BLaER1 (cell line): ENCODE measurements around the gene RADIL.
"Not testable (repeated sequence)": the region's sequence is repeated elsewhere in the genome, so short reads cannot be mapped to it uniquely, and the experiment has no call there.

Source experiments
- H3K27ac ChIP-seq: shearing (Covaris generic); formaldehyde crosslinking; 2 replicates; pipeline ENCODE4 v1.8.1; 2022
- H3K27me3 ChIP-seq: shearing (Covaris generic); formaldehyde crosslinking; 2 replicates; pipeline ENCODE4 v1.8.1; 2022
- H3K36me3 ChIP-seq: shearing (Covaris generic); formaldehyde crosslinking; 2 replicates; pipeline ENCODE4 v1.8.1; 2022
- H3K4me1 ChIP-seq: shearing (Covaris generic); formaldehyde crosslinking; 2 replicates; pipeline ENCODE4 v1.8.1; 2022
- H3K4me2 ChIP-seq: shearing (Covaris generic); formaldehyde crosslinking; 2 replicates; pipeline ENCODE4 v1.8.1; 2022
- H3K4me3 ChIP-seq: shearing (Covaris generic); formaldehyde crosslinking; 2 replicates; pipeline ENCODE4 v1.8.1; 2022
- H3K9ac ChIP-seq: shearing (Covaris generic); formaldehyde crosslinking; 2 replicates; pipeline ENCODE4 v1.8.1; 2022
- H3K9me3 ChIP-seq: shearing (Covaris generic); formaldehyde crosslinking; 2 replicates; pipeline ENCODE4 v1.8.1; 2022
- H4K20me1 ChIP-seq: shearing (Covaris generic); formaldehyde crosslinking; 2 replicates; pipeline ENCODE4 v1.8.1; 2022
- Cebpa-rat ChIP-seq: shearing (Covaris generic); IDR thresholded peaks from 2 replicates; pipeline ENCODE4 v1.8.1; 2022

The RADIL gene

DNA sequence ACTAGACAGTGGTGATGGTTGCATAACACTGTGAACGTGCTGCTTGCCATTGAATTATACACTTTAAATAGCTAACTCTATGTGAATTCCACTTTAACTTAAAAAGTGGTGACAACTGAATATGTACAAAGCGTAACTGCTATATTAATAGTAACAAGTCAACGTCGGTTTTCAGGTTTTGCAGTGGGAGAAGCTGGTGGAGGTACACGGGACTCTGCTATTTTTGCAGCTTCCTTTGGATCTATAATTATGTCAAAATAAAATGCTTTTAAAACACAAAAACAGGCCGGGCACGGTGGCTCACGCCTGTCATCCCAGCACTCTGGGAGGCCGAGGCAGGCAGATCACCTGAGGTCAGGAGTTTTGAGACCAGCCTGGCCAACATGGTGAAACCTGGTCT is 87.1 kb downstream of the RADIL start:
- H4K20me1 ChIP-seq: peaks cover 15% of the 10 kb centered on the region
- H3K27me3 ChIP-seq: no peaks in the 10 kb centered on the region
- H3K4me1 ChIP-seq: peaks cover 92% of the 10 kb centered on the region
- H3K4me3 ChIP-seq: no peak overlapping the region
- no peak overlapping the region for H3K27ac ChIP-seq
- H3K9ac ChIP-seq: no peak overlapping the region; the same call in 1 of the 2 replicates
- no peak for TF ChIP-seq Cebpa-rat
- H3K4me2 ChIP-seq: peak overlapping the region; percentile 32
- peaks cover 57% of the 10 kb centered on the region for H3K36me3 ChIP-seq
- H3K9me3 ChIP-seq: no peaks in the 10 kb centered on the region

DNA sequence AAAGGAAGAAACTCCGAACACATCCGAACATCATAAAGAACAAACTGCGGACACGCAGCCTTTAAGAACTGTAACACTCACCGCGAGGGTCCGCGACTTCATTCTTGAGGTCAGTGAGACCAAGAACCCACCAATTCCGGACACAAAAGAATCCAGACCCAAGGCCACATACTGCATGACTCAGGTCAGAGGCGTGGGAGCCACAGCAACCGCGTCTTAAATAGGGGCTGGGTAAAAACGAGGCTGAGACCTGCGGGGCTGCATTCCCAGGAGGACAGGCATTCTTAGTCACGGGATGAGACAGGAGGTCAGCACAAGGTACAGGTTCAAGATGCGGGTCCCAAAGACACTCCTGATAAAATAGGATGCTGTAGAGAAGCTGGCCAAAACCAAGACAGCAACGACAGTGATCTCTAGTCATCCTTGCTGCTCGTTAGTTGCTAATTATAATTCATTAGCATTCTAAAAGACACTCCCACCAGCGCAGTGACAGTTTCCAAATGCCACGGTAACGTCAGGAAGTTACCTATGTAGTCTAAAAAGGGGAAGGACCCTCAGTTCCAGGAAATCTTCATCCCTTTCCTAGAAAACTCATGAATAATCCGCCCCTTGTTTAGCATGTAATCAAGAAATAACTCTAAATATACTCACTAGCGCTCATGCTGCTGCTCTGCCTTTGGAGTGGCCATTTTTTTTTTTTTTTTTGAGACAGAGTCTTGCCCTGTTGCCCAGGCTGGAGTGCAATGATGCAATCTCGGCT is 88.7 kb downstream of the RADIL start:
- Histone ChIP-seq H3K4me2 (0 out of 2 replicates have a peak overlapping the region, but pooled peaks have one; percentile 17), H4K20me1 (peaks cover 19% of the 10 kb centered on the region), H3K27ac (no peak overlapping the region), H3K4me3 (no peak overlapping the region), H3K9me3 (no peaks in the 10 kb centered on the region), H3K9ac (no peak overlapping the region), H3K4me1 (peaks cover 83% of the 10 kb centered on the region), H3K27me3 (no peaks in the 10 kb centered on the region), H3K36me3 (peaks cover 63% of the 10 kb centered on the region)
- TF ChIP-seq Cebpa-rat: no peak

- Histone ChIP-seq H3K4me1 (peaks cover 77% of the 10 kb centered on the region), H3K4me2 (peak overlapping the region; percentile 12; the same call in 1 of the 2 replicates), H3K36me3 (peaks cover 64% of the 10 kb centered on the region), H4K20me1 (peaks cover 19% of the 10 kb centered on the region)
- H3K4me3 ChIP-seq, H3K9ac ChIP-seq, H3K27me3 ChIP-seq, H3K27ac ChIP-seq, H3K9me3 ChIP-seq: not testable (repeated sequence)
Observed at GRCh38 chr7:4794171-4794570, 89.3 kb downstream of the RADIL start.

- Histone ChIP-seq H3K4me2 (peak overlapping the region; percentile 99), H3K27ac (peak overlapping the region; percentile 87), H3K4me1 (peaks cover 70% of the 10 kb centered on the region), H3K36me3 (peaks cover 65% of the 10 kb centered on the region), H4K20me1 (peaks cover 23% of the 10 kb centered on the region)
- not testable (repeated sequence) for H3K27me3 ChIP-seq, H3K9me3 ChIP-seq, H3K4me3 ChIP-seq, H3K9ac ChIP-seq
Observed at GRCh38 chr7:4793385-4793993, 90.0 kb downstream of the RADIL start.

- H3K4me3 ChIP-seq: peak overlapping the region; percentile 69
- no peaks in the 10 kb centered on the region for H3K9me3 ChIP-seq
- peaks cover 28% of the 10 kb centered on the region for H4K20me1 ChIP-seq
- peaks cover 73% of the 10 kb centered on the region for H3K36me3 ChIP-seq
- TF ChIP-seq Cebpa-rat: no peak
- H3K27ac ChIP-seq: peak overlapping the region; percentile 87
- peak overlapping the region; percentile 99 for H3K4me2 ChIP-seq
- H3K9ac ChIP-seq: peak overlapping the region; percentile 81
- H3K27me3 ChIP-seq: no peaks in the 10 kb centered on the region
- H3K4me1 ChIP-seq: peaks cover 63% of the 10 kb centered on the region
Observed at GRCh38 chr7:4792537-4793126, 90.9 kb downstream of the RADIL start.

GRCh38 chr7:4791738-4792536 is 91.6 kb downstream of the RADIL start:
- Histone ChIP-seq H3K27me3 (no peaks in the 10 kb centered on the region), H3K4me1 (peaks cover 56% of the 10 kb centered on the region), H3K36me3 (peaks cover 76% of the 10 kb centered on the region), H3K4me3 (peak overlapping the region; percentile 69), H3K9me3 (no peaks in the 10 kb centered on the region), H3K27ac (peak overlapping the region; percentile 87), H4K20me1 (peaks cover 28% of the 10 kb centered on the region), H3K9ac (peak overlapping the region; percentile 81), H3K4me2 (peak overlapping the region; percentile 99)
- no peak for TF ChIP-seq Cebpa-rat

DNA sequence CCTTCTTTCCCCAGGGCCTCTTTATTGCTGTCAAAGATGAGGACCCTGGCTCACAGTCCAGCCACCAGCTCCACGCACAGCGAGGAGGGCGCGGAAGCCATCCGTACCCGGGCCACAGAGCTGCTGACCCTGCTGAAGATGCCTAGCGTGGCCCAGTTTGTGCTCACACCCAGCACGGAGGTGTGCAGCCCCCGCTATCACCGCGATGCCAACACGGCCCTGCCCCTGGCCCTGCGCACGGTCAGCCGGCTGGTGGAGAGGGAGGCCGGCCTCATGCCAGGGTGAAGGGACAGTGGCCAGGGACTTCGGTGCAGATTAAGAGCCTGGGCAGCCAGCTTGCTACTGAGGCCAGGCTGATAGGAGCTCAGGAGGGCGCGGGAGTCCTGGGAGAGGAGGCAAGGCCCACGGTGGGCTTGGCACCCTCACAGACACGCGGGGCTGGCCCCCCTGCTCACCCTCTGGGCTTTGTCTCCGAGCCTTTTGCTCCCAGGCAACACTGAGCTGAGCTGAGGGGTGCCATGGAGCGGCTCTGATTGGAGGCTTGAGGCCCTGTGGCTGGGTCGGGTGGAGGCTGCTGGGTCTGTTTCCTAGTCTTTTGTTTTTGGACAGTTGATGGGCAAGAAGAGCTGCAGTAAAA is 92.3 kb downstream of the RADIL start:
- Histone ChIP-seq H3K27ac (peak overlapping the region; percentile 42), H3K4me3 (peak overlapping the region; percentile 69), H3K4me2 (peak overlapping the region; percentile 92), H3K36me3 (peaks cover 76% of the 10 kb centered on the region), H4K20me1 (peaks cover 31% of the 10 kb centered on the region), H3K9ac (peak overlapping the region; percentile 55), H3K27me3 (no peaks in the 10 kb centered on the region), H3K9me3 (no peaks in the 10 kb centered on the region), H3K4me1 (peaks cover 49% of the 10 kb centered on the region)
- no peak for TF ChIP-seq Cebpa-rat

GRCh38 chr7:4790516-4790991 is 93.0 kb downstream of the RADIL start:
- peaks cover 81% of the 10 kb centered on the region for H3K36me3 ChIP-seq
- no peak overlapping the region for H3K27ac ChIP-seq
- no peaks in the 10 kb centered on the region for H3K27me3 ChIP-seq
- peak overlapping the region; percentile 55 for H3K9ac ChIP-seq
- no peaks in the 10 kb centered on the region for H3K9me3 ChIP-seq
- peaks cover 35% of the 10 kb centered on the region for H4K20me1 ChIP-seq
- no peak overlapping the region for H3K4me2 ChIP-seq
- H3K4me1 ChIP-seq: peaks cover 46% of the 10 kb centered on the region
- TF ChIP-seq Cebpa-rat: no peak
- H3K4me3 ChIP-seq: no peak overlapping the region

DNA sequence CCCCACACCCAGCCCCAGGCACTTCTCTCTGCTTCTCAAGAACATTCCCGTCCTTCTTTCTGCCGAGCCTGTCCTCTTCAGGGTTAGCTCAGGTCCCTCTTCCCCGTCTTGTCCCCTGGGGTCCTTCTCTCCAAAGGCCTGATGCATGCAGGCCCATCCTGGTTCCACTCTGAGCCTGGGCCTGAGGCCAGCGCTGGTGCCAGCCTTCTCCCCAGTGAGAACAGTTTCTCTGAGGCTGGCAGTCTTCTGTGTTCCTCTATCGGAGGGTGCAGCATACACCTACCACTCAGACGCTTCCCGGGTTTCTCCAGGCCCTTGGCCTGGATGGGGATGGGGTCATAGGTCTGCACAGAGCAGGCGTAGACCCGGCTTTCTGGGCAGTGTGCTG is 93.4 kb downstream of the RADIL start:
- no peak overlapping the region for H3K4me3 ChIP-seq
- H3K27me3 ChIP-seq: no peaks in the 10 kb centered on the region
- H3K9me3 ChIP-seq: no peaks in the 10 kb centered on the region
- peaks cover 83% of the 10 kb centered on the region for H3K36me3 ChIP-seq
- no peak overlapping the region for H3K9ac ChIP-seq
- TF ChIP-seq Cebpa-rat: no peak
- H3K27ac ChIP-seq: no peak overlapping the region
- peaks cover 39% of the 10 kb centered on the region for H4K20me1 ChIP-seq
- H3K4me2 ChIP-seq: no peak overlapping the region
- peaks cover 42% of the 10 kb centered on the region for H3K4me1 ChIP-seq
